Measurements from ENCODE around the gene DHX36.

The DHX36 gene

GRCh38 chr3:154324919-154325318, 632 bp upstream of the DHX36 start:
- H3K36me3 ChIP-seq (replicated peaks) = no peaks in the 10 kb centered on the region
- DNase-seq = no peak
- in situ Hi-C loops (cut with HindIII; ENCODE audit: low pct_ligation_motif_present, low sequenced_read_pairs) = no loop called here
- H3K4me3 ChIP-seq (ENCODE audit: low read depth, low read length) = peak overlapping the region; percentile 83
- no peaks in the 10 kb centered on the region for H3K27me3 ChIP-seq (replicated peaks)
- TF ChIP-seq, protein P1, sequence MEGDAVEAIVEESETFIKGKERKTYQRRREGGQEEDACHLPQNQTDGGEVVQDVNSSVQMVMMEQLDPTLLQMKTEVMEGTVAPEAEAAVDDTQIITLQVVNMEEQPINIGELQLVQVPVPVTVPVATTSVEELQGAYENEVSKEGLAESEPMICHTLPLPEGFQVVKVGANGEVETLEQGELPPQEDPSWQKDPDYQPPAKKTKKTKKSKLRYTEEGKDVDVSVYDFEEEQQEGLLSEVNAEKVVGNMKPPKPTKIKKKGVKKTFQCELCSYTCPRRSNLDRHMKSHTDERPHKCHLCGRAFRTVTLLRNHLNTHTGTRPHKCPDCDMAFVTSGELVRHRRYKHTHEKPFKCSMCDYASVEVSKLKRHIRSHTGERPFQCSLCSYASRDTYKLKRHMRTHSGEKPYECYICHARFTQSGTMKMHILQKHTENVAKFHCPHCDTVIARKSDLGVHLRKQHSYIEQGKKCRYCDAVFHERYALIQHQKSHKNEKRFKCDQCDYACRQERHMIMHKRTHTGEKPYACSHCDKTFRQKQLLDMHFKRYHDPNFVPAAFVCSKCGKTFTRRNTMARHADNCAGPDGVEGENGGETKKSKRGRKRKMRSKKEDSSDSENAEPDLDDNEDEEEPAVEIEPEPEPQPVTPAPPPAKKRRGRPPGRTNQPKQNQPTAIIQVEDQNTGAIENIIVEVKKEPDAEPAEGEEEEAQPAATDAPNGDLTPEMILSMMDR (IDR thresholded peaks at IDR 0.05; ENCODE audit: low read depth, low read length, missing control alignments) = no peak
- no peak overlapping the region for H3K27ac ChIP-seq

DNA sequence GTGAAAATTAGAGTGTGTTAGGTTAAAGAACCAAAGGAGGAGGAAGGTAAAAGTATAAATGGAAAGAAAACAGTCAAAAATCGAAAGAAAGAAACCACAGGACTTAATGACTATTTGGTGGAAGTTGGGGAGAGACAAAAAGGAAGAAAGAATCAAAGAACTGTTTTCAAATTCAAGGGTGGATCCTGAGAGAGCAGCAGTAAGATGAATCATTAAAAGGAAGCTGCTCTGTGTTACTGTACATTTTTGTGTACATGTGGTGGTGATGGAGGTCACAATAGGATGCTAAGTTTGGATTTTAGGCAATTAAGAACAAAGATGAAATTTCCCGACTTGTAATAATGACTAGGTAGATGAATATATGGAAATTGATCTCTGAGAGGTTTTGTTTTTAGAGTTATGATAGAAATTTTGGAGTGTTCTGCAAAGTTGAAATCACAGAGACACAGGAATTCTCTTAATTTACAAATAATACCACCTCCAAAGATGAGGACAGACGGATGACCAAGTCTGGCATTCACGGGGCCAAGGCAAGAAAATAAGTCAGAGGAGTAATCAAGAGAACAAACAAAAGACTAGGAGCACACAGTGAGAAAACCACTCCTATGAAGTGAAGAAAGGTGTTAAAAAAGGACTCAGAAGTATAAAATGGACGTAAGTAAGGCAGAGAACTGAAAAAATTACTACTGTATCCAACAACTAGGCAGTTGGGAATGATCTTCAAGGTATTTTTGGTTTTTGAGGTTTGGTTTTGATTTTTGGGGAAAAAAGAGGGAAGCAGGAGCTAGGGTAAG, 7.1 kb downstream of the DHX36 start:
- TF ChIP-seq, protein P1 (IDR thresholded peaks at IDR 0.05; ENCODE audit: low read depth, low read length, missing control alignments) = no peak
- no peak overlapping the region for H3K27ac ChIP-seq
- H3K27me3 ChIP-seq (replicated peaks) = no peaks in the 10 kb centered on the region
- in situ Hi-C loops (cut with HindIII; ENCODE audit: low pct_ligation_motif_present, low sequenced_read_pairs) = no loop called here
- H3K36me3 ChIP-seq (replicated peaks) = peaks cover 24% of the 10 kb centered on the region
- H3K4me3 ChIP-seq (ENCODE audit: low read depth, low read length) = no peak overlapping the region
- DNase-seq = no peak

DNA sequence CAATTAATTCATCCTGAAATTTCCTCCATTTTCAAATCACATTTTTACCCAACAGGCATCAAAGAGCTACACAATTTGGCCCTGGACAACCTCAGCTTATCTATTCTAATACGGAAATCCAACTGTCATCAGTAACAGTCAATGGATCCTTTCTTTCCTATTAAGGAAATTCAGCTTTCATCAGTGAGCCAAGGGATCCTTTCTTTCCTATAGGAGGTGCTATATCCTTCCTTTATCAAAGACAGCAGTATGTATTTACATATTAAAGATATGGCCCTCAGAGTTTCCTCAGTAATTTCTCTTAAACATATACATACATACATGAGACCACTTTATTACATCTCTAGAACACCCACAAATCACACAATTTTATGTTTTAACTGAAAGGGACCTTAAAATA, 10.1 kb downstream of the DHX36 start:
- Histone ChIP-seq H3K27me3 (replicated peaks) (no peaks in the 10 kb centered on the region), H3K36me3 (replicated peaks) (peaks cover 25% of the 10 kb centered on the region), H3K4me3 (ENCODE audit: low read depth, low read length) (no peak overlapping the region), H3K27ac (no peak overlapping the region)
- in situ Hi-C loops (cut with HindIII; ENCODE audit: low pct_ligation_motif_present, low sequenced_read_pairs) = no loop called here
- DNase-seq = no peak
- TF ChIP-seq, protein P1 (IDR thresholded peaks at IDR 0.05; ENCODE audit: low read depth, low read length, missing control alignments) = no peak

DNA sequence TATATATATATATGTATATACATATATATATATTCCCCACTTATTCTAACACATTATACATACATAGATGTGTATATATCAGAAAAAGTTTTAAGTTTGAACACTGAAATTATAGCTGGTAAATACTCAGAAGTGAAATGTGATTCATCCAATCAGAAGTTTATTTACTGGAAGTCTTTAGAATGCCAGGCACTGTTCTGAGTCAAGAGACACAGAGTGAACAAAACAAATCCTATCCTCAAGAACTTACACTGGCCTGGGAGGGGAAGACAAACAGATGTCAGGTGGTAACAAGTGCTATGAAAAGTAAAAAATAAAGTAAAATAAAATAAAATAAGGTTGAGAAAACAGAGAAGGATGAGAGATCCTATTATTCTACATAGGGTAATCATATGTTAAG, 13.4 kb downstream of the DHX36 start:
- peak; percentile 9 for DNase-seq
- Histone ChIP-seq H3K27ac (no peak overlapping the region), H3K4me3 (ENCODE audit: low read depth, low read length) (no peak overlapping the region), H3K27me3 (replicated peaks) (no peaks in the 10 kb centered on the region), H3K36me3 (replicated peaks) (peaks cover 30% of the 10 kb centered on the region)
- in situ Hi-C loops (cut with HindIII; ENCODE audit: low pct_ligation_motif_present, low sequenced_read_pairs) = no loop called here
- TF ChIP-seq, protein P1 (IDR thresholded peaks at IDR 0.05; ENCODE audit: low read depth, low read length, missing control alignments) = no peak

- TF ChIP-seq, protein P1 (IDR thresholded peaks at IDR 0.05; ENCODE audit: low read depth, low read length, missing control alignments) = no peak
- Histone ChIP-seq H3K4me3 (ENCODE audit: low read depth, low read length) (no peak overlapping the region), H3K27ac (no peak overlapping the region), H3K36me3 (replicated peaks) (peaks cover 26% of the 10 kb centered on the region), H3K27me3 (replicated peaks) (no peaks in the 10 kb centered on the region)
- in situ Hi-C loops (cut with HindIII; ENCODE audit: low pct_ligation_motif_present, low sequenced_read_pairs) = no loop called here
- DNase-seq = no peak
Observed at GRCh38 chr3:154307363-154307762, 16.9 kb downstream of the DHX36 start.

- no peaks in the 10 kb centered on the region for H3K27me3 ChIP-seq (replicated peaks)
- TF ChIP-seq, protein P1 (IDR thresholded peaks at IDR 0.05; ENCODE audit: low read depth, low read length, missing control alignments) = no peak
- no peak for DNase-seq
- in situ Hi-C loops (cut with HindIII; ENCODE audit: low pct_ligation_motif_present, low sequenced_read_pairs) = no loop called here
- peaks cover 33% of the 10 kb centered on the region for H3K36me3 ChIP-seq (replicated peaks)
- no peak overlapping the region for H3K27ac ChIP-seq
- H3K4me3 ChIP-seq (ENCODE audit: low read depth, low read length) = no peak overlapping the region
Observed at GRCh38 chr3:154304936-154305335, 19.4 kb downstream of the DHX36 start.
